SU-DHL-6 (cell line): Measurements from ENCODE around the gene GTF3C1.

ENCODE experiments used
- CTCF ChIP-seq: fragments of 200-600 bp; sonication (generic); IDR thresholded peaks from one replicate; pipeline ENCODE4 v1.5.1; 2017; ENCODE audit warnings: antibody characterized with exemption, mild to moderate bottlenecking, low read length, moderate library complexity; ENCODE audit not compliant: insufficient read depth, poor library complexity, severe bottlenecking
- EZH2phosphoT487 ChIP-seq: fragments of 200-600 bp; sonication (generic), shearing (Covaris generic); conservative IDR thresholded peaks from 2 replicates; pipeline ENCODE4 v1.6.1; 2018; ENCODE audit warnings: mild to moderate bottlenecking, antibody characterized with exemption, low read length, moderate library complexity, mixed read lengths

- peak; percentile 62 for TF ChIP-seq CTCF
- TF ChIP-seq EZH2phosphoT487: no peak
These were observed 33.8 kb downstream of the GTF3C1 start for GRCh38 chr16:27515874-27516353.
